HFFc6 (cell line): ENCODE results near the gene AKR1D1. TPM values are rescaled to one million over a fixed set of nuclear protein-coding genes. Genes with fewer than 3 reads are reported as not detected.

ENCODE experiments used
- DNase-seq: peaks from one replicate; pipeline ENCODE4 v3.0.0-alpha.2; 2018
- H3K27ac Mint-ChIP-seq: 2 replicates; pipeline ENCODE4 v1.8.0; 2020; ENCODE audit warnings: mild to moderate bottlenecking, mixed read lengths
- H3K27me3 Mint-ChIP-seq: 2 replicates; pipeline ENCODE4 v1.8.0; 2021; ENCODE audit warnings: mild to moderate bottlenecking, moderate library complexity, mixed read lengths; ENCODE audit not compliant: insufficient read depth
- H3K36me3 Mint-ChIP-seq: 2 replicates; pipeline ENCODE4 v1.8.0; 2021; ENCODE audit warnings: low read depth, mixed read lengths
- H3K4me1 Mint-ChIP-seq: 2 replicates; pipeline ENCODE4 v1.8.0; 2020; ENCODE audit warnings: low read depth, mixed read lengths
- H3K4me3 Mint-ChIP-seq: 2 replicates; pipeline ENCODE4 v1.8.0; 2020; ENCODE audit warnings: mild to moderate bottlenecking, moderate library complexity, mixed read lengths
- H3K9me3 Mint-ChIP-seq: 2 replicates; pipeline ENCODE4 v1.8.0; 2020; ENCODE audit warnings: mild to moderate bottlenecking, mixed read lengths
- CTCF ChIP-seq: fragments of 200-600 bp; sonication (generic); IDR thresholded peaks from 2 replicates; pipeline ENCODE4 v1.5.0; 2021; ENCODE audit warnings: antibody characterized with exemption, mild to moderate bottlenecking
- total RNA-seq, 6 experiments: library from RNA; stranded (reverse); fragmentation: NEBNext Ultra II Directional; extraction: Animal tissue kit (Norgen Biotek cat#: 25700); gene quantifications; 2 replicates in 1 of 6; 3 replicates in 5 of 6; pipeline ENCODE4 v1.2.3, GENCODE V29; 2021

AKR1D1 gene
- total RNA-seq, 6 experiments from 2014 or later, result 0.17 TPM; not detected in 5

DNA sequence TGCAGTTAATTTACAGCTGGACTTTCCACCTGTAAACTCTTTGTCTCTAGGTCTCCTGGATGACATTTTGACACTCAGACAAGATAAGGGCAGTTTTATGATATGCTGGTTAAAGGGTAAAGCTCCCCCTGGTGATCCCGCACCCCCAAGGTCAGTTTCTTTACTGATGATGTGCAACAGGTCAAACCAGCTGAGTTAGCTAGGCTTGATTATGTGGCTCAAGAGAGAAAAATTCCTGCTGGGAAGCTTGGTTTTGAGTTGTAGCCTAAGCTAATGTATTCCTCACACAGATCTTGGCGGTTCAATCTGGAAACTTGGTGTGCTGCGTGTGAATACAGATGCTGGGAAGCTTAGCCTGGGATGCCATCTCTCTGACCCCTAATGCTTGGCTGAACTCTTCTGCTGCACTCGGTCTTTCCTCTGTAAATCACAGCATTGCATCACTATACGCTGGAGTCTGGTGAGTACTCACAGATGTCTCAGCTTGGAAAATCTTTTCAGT, 11.4 kb upstream of the AKR1D1 start:
- Mint-ChIP-seq H3K4me3 (no peak overlapping the region), H3K36me3 (no peaks in the 10 kb centered on the region), H3K9me3 (no peaks in the 10 kb centered on the region), H3K27ac (no peak overlapping the region), H3K27me3 (peaks cover 3% of the 10 kb centered on the region), H3K4me1 (no peaks in the 10 kb centered on the region)
- no peak for TF ChIP-seq CTCF
- peak; percentile 2 for DNase-seq

DNA sequence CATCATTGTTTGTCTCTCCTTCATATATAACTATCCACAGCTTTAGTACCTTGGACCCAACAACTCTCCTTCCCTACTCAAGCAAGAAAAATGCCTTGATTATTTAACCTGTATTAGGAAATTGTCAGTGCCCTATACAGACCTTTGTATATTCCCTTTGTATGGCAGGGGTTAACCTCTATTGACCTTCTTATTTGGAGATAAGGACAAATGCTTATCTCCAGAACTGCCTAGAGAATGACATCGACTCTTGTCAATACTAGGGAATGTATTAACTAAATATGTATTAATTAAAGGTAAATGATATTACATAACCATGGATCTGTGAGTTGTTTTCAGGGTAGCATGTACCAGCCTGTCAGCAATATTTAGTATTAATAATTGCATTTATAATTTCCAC, 10.4 kb upstream of the AKR1D1 start:
- DNase-seq, result no peak

DNA sequence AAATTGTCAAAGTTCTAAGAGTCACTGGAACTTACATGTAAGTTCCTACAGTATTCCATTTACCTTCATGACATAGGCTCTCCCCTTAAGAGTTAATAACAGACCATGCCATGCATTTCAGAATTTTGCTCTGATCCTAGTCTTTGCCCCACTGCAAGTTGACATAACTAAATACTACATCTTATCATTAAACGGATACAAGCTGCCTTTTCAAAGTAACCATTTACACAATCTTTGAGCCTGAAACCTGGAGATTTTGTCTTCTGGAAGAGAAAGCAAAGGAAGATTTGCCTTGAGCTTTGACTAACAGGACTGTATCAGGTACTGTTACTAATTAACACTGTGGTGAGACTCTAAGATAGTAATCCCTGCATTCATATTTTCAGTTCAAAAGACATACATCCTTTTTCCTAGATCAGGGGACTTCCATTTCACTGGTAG, 9.3 kb upstream of the AKR1D1 start:
- no peaks in the 10 kb centered on the region for H3K4me1 Mint-ChIP-seq
- H3K27ac Mint-ChIP-seq, result no peak overlapping the region
- no peaks in the 10 kb centered on the region for H3K36me3 Mint-ChIP-seq
- H3K9me3 Mint-ChIP-seq, result no peaks in the 10 kb centered on the region
- TF ChIP-seq CTCF, result no peak
- no peak for DNase-seq
- no peaks in the 10 kb centered on the region; the same call in 1 of the 2 replicates for H3K27me3 Mint-ChIP-seq
- no peak overlapping the region for H3K4me3 Mint-ChIP-seq

More for the DNA sequence above, 10.4 kb upstream of the AKR1D1 start:
- H3K27ac Mint-ChIP-seq, result no peak overlapping the region
- no peaks in the 10 kb centered on the region for H3K36me3 Mint-ChIP-seq
- TF ChIP-seq CTCF, result no peak
- H3K9me3 Mint-ChIP-seq, result no peaks in the 10 kb centered on the region
- H3K27me3 Mint-ChIP-seq, result peaks cover 3% of the 10 kb centered on the region
- H3K4me3 Mint-ChIP-seq, result no peak overlapping the region
- no peaks in the 10 kb centered on the region for H3K4me1 Mint-ChIP-seq

DNA sequence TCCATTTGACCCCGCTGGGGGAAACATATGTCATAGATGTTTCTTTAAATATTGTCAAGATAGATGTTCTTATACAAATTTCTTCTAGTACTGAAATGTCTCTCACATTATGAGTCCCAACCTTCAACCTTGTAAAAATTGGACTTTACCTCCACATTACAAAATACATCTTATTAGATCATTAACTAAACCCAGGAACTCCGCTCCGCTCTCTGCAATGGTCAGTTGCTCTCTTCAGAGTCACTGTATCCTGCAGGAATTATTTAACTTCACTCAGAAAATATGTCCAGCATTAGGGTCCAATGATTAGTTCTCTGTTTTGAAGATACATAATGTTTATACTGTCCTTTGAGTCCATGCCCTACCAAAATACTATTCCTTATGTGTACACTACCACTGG, 8.5 kb upstream of the AKR1D1 start:
- no peak for TF ChIP-seq CTCF
- no peaks in the 10 kb centered on the region for H3K36me3 Mint-ChIP-seq
- H3K9me3 Mint-ChIP-seq, result no peaks in the 10 kb centered on the region
- no peak overlapping the region for H3K4me3 Mint-ChIP-seq
- H3K4me1 Mint-ChIP-seq, result no peaks in the 10 kb centered on the region
- H3K27me3 Mint-ChIP-seq, result no peaks in the 10 kb centered on the region; the same call in 1 of the 2 replicates
- no peak overlapping the region for H3K27ac Mint-ChIP-seq
- DNase-seq, result no peak

DNA sequence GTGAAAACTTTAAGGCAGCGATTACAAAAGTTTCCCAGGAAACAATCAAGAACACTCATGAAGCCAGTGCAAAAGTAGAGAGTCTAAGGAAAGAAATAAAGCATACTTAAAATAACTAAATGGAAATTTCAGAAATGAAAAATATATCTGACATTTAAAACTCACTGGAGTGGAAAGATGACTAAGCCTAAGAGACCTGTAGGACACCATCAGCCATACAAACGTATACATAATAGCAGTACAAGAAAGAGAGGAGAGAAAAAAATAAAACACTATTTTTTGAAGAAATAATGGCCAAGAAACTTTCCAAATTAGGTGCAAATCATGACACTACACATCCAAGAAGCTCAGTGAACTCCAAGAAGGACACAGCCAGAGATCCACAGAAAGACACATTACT, 5.4 kb upstream of the AKR1D1 start:
- no peak overlapping the region for H3K27ac Mint-ChIP-seq
- no peaks in the 10 kb centered on the region for H3K4me1 Mint-ChIP-seq
- no peaks in the 10 kb centered on the region; the same call in 1 of the 2 replicates for H3K27me3 Mint-ChIP-seq

More for the DNA sequence above, 5.4 kb upstream of the AKR1D1 start:
- no peak for DNase-seq
- Mint-ChIP-seq H3K4me3 (no peak overlapping the region), H3K9me3 (0 out of 2 replicates have a peak, but pooled peaks cover 3% of the 10 kb centered on the region), H3K36me3 (no peaks in the 10 kb centered on the region)
- TF ChIP-seq CTCF, result no peak
